Thymus (tissue), 11 donors: ENCODE measurements around the gene MAGEA9B. TPM values are rescaled to one million over a fixed set of nuclear protein-coding genes. Genes with fewer than 3 reads are reported as not detected.
A peak's percentile ranks its signal among the peaks of the same experiment; 100 is the strongest.
"Not testable (repeated sequence)": the region's sequence is repeated elsewhere in the genome, so short reads cannot be mapped to it uniquely, and the experiment has no call there.

Experiments used
- DNase-seq, 9 donors: peaks; one replicate each; pipeline ENCODE4 v3.0.0-alpha.2; 2013; ENCODE audit warnings: low spot score in 9 of 9, low read depth in 6 of 9, missing footprints in 1 of 9
- H3K27ac ChIP-seq, 2 donors: one replicate each; pipeline ENCODE4 v1.5.1; 2013; ENCODE audit warnings: control low read depth in 1 of 2, low read depth in 1 of 2, low read length in 1 of 2, mild to moderate bottlenecking in 1 of 2, moderate library complexity in 1 of 2
- H3K27me3 ChIP-seq, 2 donors: one replicate each; pipeline ENCODE4 v1.5.1; 2013; ENCODE audit warnings: low read length in 1 of 2; ENCODE audit not compliant: control insufficient read depth in 2 of 2, insufficient read depth in 1 of 2
- H3K36me3 ChIP-seq, 2 donors: one replicate each; pipeline ENCODE4 v1.5.1; 2013; ENCODE audit warnings: low read length in 1 of 2, mild to moderate bottlenecking in 1 of 2, moderate library complexity in 1 of 2; ENCODE audit not compliant: control insufficient read depth in 2 of 2, insufficient read depth in 2 of 2
- H3K4me1 ChIP-seq, 2 donors: one replicate each; pipeline ENCODE4 v1.5.1; 2013; ENCODE audit warnings: low read length in 2 of 2; ENCODE audit not compliant: control insufficient read depth in 2 of 2, insufficient read depth in 2 of 2
- H3K4me3 ChIP-seq, 2 donors: one replicate each; pipeline ENCODE4 v1.5.1; 2013; ENCODE audit warnings: low read length in 2 of 2, control low read depth in 1 of 2, mild to moderate bottlenecking in 1 of 2
- H3K9me3 ChIP-seq, 2 donors: one replicate each; pipeline ENCODE4 v1.5.1; 2013; ENCODE audit warnings: low read length in 1 of 2, mild to moderate bottlenecking in 1 of 2; ENCODE audit not compliant: control insufficient read depth in 2 of 2, insufficient read depth in 1 of 2
- WGBS: extraction: QIAGEN DNeasy Blood & Tissue Kit; methylation state at CpG from one replicate; pipeline ENCODE4 v1.1.7; 2013; 5-methylcytosine and 5-hydroxymethylcytosine counted together
- polyA plus RNA-seq: library from polyadenylated mRNA; stranded (reverse); fragments of 200-250 nt; gene quantifications from one replicate; pipeline ENCODE4 v1.2.3, GENCODE V29; 2013
- total RNA-seq: library from RNA; stranded (reverse); fragments of 120-200 nt; gene quantifications from one replicate; pipeline ENCODE4 v1.2.4, GENCODE V29; 2013
- donor health status: healthy.

Gene MAGEA9B
- total and polyA plus RNA-seq, 2 donors = 0.11 TPM; not detected in 1

DNA sequence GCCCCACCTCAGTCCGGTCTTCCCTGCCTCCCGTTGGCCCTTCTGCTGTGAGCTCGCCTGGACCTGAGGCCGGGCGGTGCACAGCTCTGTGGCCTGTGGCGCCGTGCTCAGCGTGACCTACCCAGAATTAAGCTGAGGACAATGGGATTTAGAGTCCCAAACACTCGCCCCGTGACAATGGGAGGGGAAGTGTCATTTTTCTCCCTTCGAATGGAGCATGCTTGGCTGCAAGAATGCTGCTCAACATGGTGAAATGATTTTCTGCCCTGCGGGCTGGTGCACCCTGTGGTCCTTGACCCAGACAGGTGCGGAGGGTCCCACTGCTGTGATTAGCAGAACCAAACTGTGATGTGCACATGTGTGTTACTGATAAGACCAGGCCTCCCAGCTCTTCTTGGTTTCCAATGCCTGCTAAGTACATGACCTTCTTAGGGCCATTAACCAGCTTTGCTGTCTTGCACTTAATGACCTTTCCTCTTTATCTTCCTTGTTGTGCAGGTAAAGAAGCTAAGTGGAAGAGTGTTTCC lies 45.7 kb downstream of the MAGEA9B start:
- Histone ChIP-seq H3K27me3 (no peaks in the 10 kb centered on the region), H3K4me1 (peaks cover 0 to 11% of the 10 kb centered on the region in 2 donors), H3K27ac (peak overlapping the region; percentile 89 to 99), H3K36me3 (peaks cover 0 to 3% of the 10 kb centered on the region in 2 donors), H3K4me3 (peak overlapping the region; percentile 65 to 66), H3K9me3 (no peaks in the 10 kb centered on the region)
- DNase-seq = no peak
- WGBS = 10% methylated on average over 13 of the region's 13 CpGs

GRCh38 chrX:149540621-149541520 lies 46.4 kb downstream of the MAGEA9B start, which contains the start of gene EOLA1:
EOLA1 (plus strand) TSS chrX:149541012; CDS start chrX:149545631, 4,619 bp downstream.
- DNase-seq = peak; percentile 72 to 95 (median 84)
- under 1% methylated on average over 70 of the region's 71 CpGs for WGBS
- no peaks in the 10 kb centered on the region for H3K27me3 ChIP-seq
- peak within 1 kb of the TSS; percentile 65 to 66 for H3K4me3 ChIP-seq
- peaks cover 0 to 11% of the 10 kb centered on the region in 2 donors for H3K4me1 ChIP-seq
- H3K9me3 ChIP-seq = no peaks in the 10 kb centered on the region
- H3K36me3 ChIP-seq = peaks cover 2 to 7% of the 10 kb centered on the region in 2 donors
- peak within 1 kb of the TSS; percentile 97 to 99 for H3K27ac ChIP-seq

DNA sequence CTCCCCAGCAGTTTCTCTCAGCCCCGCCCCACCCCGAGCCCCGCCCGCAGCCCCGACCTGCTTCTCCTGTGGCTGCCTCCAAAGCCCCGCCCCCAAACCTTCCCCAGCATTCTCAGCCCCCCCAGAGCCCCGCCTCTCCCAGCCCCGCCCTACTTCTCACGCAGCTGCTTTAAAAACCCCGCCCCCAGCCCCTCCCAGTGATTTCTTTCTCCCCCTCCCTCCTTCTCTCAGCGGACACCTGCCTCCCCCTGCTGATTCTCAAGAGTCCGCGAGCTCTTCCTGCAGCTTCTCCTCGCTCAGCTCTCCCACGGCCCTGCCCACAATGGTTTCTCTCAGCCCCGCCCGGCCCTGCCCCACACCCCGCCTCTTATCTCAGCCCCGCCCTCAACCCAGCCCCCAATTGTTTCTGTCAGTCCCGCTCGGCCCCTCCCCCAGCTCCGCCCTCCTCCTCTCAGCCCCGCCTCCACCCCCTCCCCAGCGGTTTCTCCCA lies 47.1 kb downstream of the MAGEA9B start:
- H3K9me3 ChIP-seq = no peaks in the 10 kb centered on the region
- peaks cover 0 to 11% of the 10 kb centered on the region in 2 donors for H3K4me1 ChIP-seq
- WGBS = 2% methylated on average over 24 of the region's 24 CpGs
- peaks cover 3 to 6% of the 10 kb centered on the region in 2 donors for H3K36me3 ChIP-seq
- no peaks in the 10 kb centered on the region for H3K27me3 ChIP-seq
- peak; percentile 49 to 91 (median 83) for DNase-seq
- H3K27ac ChIP-seq = peak overlapping the region; percentile 97 to 99
- H3K4me3 ChIP-seq = peak overlapping the region; percentile 65 to 66

- Histone ChIP-seq H3K27ac (peak overlapping the region; percentile 85 to 91), H3K36me3 (peaks cover 3 to 6% of the 10 kb centered on the region in 2 donors), H3K4me1 (peaks cover 0 to 11% of the 10 kb centered on the region in 2 donors), H3K9me3 (no peaks in the 10 kb centered on the region), H3K27me3 (no peaks in the 10 kb centered on the region), H3K4me3 (peak overlapping the region; percentile 53 to 55)
- peak; percentile 62 to 93 (median 83) for DNase-seq
- WGBS = 2% methylated on average over 33 of the region's 34 CpGs
Measured at GRCh38 chrX:149539283-149540130, 47.8 kb downstream of the MAGEA9B start.

DNA sequence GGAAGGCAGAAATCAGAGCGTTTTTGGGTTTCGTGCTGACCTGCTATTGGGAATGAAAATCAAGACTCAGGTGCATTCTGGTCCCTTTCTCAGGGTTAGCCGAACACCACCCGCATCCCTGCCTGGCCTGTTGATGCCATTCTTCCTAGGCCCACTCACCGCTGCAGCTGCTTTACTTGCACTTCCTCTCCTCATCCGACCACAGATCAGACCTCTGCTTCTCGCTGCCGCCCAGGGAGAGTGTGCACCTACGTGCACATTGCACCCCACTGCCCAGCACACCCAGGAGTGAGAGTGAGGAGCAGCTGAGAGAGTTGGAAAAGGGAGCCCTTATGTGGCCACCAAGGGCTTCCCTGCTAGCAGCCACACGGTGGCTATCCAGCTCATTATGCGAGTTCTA lies 49.8 kb downstream of the MAGEA9B start:
- not testable (repeated sequence) for H3K27ac ChIP-seq, H3K4me3 ChIP-seq, H3K27me3 ChIP-seq, H3K36me3 ChIP-seq, DNase-seq, H3K9me3 ChIP-seq
- WGBS = 93% methylated on average over 8 of the region's 11 CpGs
- H3K4me1 ChIP-seq = peaks cover 0 to 11% of the 10 kb centered on the region in 2 donors

GRCh38 chrX:149534926-149535602 lies 52.2 kb downstream of the MAGEA9B start:
- H3K4me1 ChIP-seq, H3K4me3 ChIP-seq, H3K27me3 ChIP-seq, H3K36me3 ChIP-seq, DNase-seq, H3K27ac ChIP-seq, H3K9me3 ChIP-seq: not testable (repeated sequence)
- 95% methylated on average over 3 of the region's 3 CpGs for WGBS

DNA sequence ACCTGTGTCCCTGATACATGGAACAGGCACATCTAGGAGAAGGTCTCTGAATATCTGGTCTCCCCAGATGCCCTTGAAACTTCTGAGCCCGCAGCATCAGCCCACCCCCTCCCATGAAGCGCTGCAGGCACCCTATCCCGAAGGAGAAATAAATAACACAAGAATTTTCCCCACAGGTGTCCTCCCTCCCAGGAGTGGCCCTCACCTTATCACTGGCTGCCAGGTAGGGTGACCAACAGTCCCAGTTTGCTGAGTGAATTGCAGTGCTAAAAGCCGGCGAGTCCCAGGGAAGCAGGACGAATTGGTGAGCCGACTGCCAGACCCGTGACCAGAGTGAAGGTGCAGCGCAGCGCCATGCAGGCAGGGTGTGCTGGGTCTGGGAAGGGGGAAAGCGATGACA lies 53.3 kb downstream of the MAGEA9B start:
- WGBS = over 99% methylated on average over 9 of the region's 11 CpGs
- H3K27ac ChIP-seq, H3K27me3 ChIP-seq, H3K9me3 ChIP-seq, H3K36me3 ChIP-seq, H3K4me3 ChIP-seq, H3K4me1 ChIP-seq, DNase-seq: not testable (repeated sequence)

DNA sequence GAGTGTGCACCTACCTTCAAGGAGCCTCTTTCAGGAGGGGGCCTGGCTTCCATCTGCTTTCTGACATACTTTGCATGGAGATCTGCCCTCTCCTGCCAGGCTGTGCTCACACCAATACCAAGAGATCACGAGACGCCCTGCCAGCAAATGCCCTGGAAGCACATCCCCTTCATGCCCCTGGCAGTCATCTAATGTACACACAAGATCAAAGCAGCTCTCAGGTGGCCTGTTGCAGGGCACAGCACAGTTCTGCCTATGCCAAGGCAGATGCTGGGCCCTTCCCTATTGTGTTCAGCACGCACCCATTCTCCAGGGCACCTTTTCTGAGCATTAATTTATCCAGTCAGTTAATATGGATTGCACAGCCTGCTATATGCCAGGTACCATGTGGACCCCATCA lies 54.4 kb downstream of the MAGEA9B start:
- H3K4me1 ChIP-seq, H3K27ac ChIP-seq, H3K27me3 ChIP-seq, DNase-seq, H3K36me3 ChIP-seq, H3K4me3 ChIP-seq, H3K9me3 ChIP-seq: not testable (repeated sequence)
- no CpG with 5 or more reads among the region's 3 CpGs for WGBS
